Measurements from ENCODE around the gene FSTL5. TPM values are rescaled to one million over a fixed set of nuclear protein-coding genes. Genes with fewer than 3 reads are reported as not detected.

FSTL5 gene
- polyA plus RNA-seq, 3 donors = not detected

GRCh38 chr4:161926033-161926828 is 237.6 kb downstream of the FSTL5 start:
- WGBS (ENCODE audit: insufficient coverage) = no CpG with 5 or more reads among the region's 6 CpGs
- DNase-seq = no peak
- Histone ChIP-seq H3K27ac (ENCODE audit: low read depth in 1 of 2, low read length in 2 of 2) (no peak overlapping the region), H3K79me2 (ENCODE audit: insufficient read depth, low read length) (no peaks in the 10 kb centered on the region), H3K27me3 (ENCODE audit: control insufficient read depth in 2 of 2, insufficient read depth in 2 of 2, low read length in 2 of 2) (no peaks in the 10 kb centered on the region), H2AFZ (ENCODE audit: insufficient read depth, low read depth, low read length, poor library complexity, severe bottlenecking) (no peak overlapping the region), H3K9me3 (replicated peaks in 1 of 2; ENCODE audit: control insufficient read depth in 1 of 2, insufficient read depth in 1 of 2, low read length in 2 of 2) (no peaks in the 10 kb centered on the region), H3K4me3 (replicated peaks in 1 of 3; ENCODE audit: low read depth in 2 of 3, low read length in 3 of 3) (no peak overlapping the region), H4K20me1 (ENCODE audit: insufficient read depth, low read length) (no peaks in the 10 kb centered on the region), H3K9ac (ENCODE audit: insufficient read depth, low read length, poor library complexity, severe bottlenecking) (no peak overlapping the region), H3K4me1 (ENCODE audit: control insufficient read depth in 1 of 2, insufficient read depth in 2 of 2, low read length in 2 of 2) (no peaks in the 10 kb centered on the region), H3K36me3 (replicated peaks in 1 of 2; ENCODE audit: control insufficient read depth in 1 of 2, insufficient read depth in 2 of 2, low read length in 2 of 2) (no peaks in the 10 kb centered on the region), H3K4me2 (replicated peaks; ENCODE audit: extremely low read depth, low read length, poor library complexity, severe bottlenecking) (no peak overlapping the region)
- Mint-ChIP-seq H3K4me1 (no peaks in the 10 kb centered on the region), H3K27me3 (ENCODE audit: low read depth in 3 of 3) (no peaks in the 10 kb centered on the region), H3K36me3 (no peaks in the 10 kb centered on the region), H3K27ac (no peak overlapping the region), H3K9me3 (no peaks in the 10 kb centered on the region), H3K4me3 (no peak overlapping the region)
- intact Hi-C loops (cut with micrococcal nuclease) = no loop called here
- no peak for TF ChIP-seq CTCF (IDR thresholded peaks at IDR 0.05)

GRCh38 chr4:161920304-161921052 is 243.3 kb downstream of the FSTL5 start:
- H3K9me3 ChIP-seq (replicated peaks in 1 of 2; ENCODE audit: control insufficient read depth in 1 of 2, insufficient read depth in 1 of 2, low read length in 2 of 2) = no peaks in the 10 kb centered on the region
- no peaks in the 10 kb centered on the region for H3K79me2 ChIP-seq (ENCODE audit: insufficient read depth, low read length)
- H3K9ac ChIP-seq (ENCODE audit: insufficient read depth, low read length, poor library complexity, severe bottlenecking) = no peak overlapping the region
- H2AFZ ChIP-seq (ENCODE audit: insufficient read depth, low read depth, low read length, poor library complexity, severe bottlenecking) = no peak overlapping the region
- H3K4me2 ChIP-seq (replicated peaks; ENCODE audit: extremely low read depth, low read length, poor library complexity, severe bottlenecking) = no peak overlapping the region
- H3K27me3 ChIP-seq (ENCODE audit: control insufficient read depth in 2 of 2, insufficient read depth in 2 of 2, low read length in 2 of 2) = no peaks in the 10 kb centered on the region
- H3K27ac ChIP-seq (ENCODE audit: low read depth in 1 of 2, low read length in 2 of 2) = no peak overlapping the region
- 56% methylated on average over 2 of the region's 3 CpGs for WGBS (ENCODE audit: insufficient coverage)
- Mint-ChIP-seq H3K27ac (no peak overlapping the region), H3K36me3 (no peaks in the 10 kb centered on the region), H3K4me1 (no peaks in the 10 kb centered on the region), H3K9me3 (no peaks in the 10 kb centered on the region), H3K4me3 (no peak overlapping the region), H3K27me3 (ENCODE audit: low read depth in 3 of 3) (no peaks in the 10 kb centered on the region)
- no peaks in the 10 kb centered on the region for H4K20me1 ChIP-seq (ENCODE audit: insufficient read depth, low read length)
- intact Hi-C loops (cut with micrococcal nuclease) = no loop called here
- H3K36me3 ChIP-seq (replicated peaks in 1 of 2; ENCODE audit: control insufficient read depth in 1 of 2, insufficient read depth in 2 of 2, low read length in 2 of 2) = no peaks in the 10 kb centered on the region
- TF ChIP-seq CTCF (IDR thresholded peaks at IDR 0.05) = no peak
- H3K4me3 ChIP-seq (replicated peaks in 1 of 3; ENCODE audit: low read depth in 2 of 3, low read length in 3 of 3) = no peak overlapping the region
- no peaks in the 10 kb centered on the region for H3K4me1 ChIP-seq (ENCODE audit: control insufficient read depth in 1 of 2, insufficient read depth in 2 of 2, low read length in 2 of 2)
- no peak for DNase-seq
